Mesendoderm (in vitro differentiated cells): ENCODE measurements around the gene EPS8.
A peak's percentile ranks its signal among the peaks of the same experiment; 100 is the strongest.

Source experiments
- DNase-seq: peaks from one replicate; pipeline ENCODE4 v3.0.0; 2013
- H2AK5ac ChIP-seq: 2 replicates; pipeline ENCODE4 v1.6.1; 2013; ENCODE audit warnings: low read length, inconsistent platforms
- H2BK120ac ChIP-seq: 2 replicates; pipeline ENCODE4 v1.6.1; 2013; ENCODE audit warnings: low read depth, mild to moderate bottlenecking, low read length, moderate library complexity, mixed read lengths
- H2BK15ac ChIP-seq: replicated peaks from 2 replicates; pipeline ENCODE4 v1.6.1; 2013; ENCODE audit warnings: low read depth, mild to moderate bottlenecking, moderate library complexity
- H2BK5ac ChIP-seq: 2 replicates; pipeline ENCODE4 v1.6.1; 2013; ENCODE audit warnings: low read length, inconsistent platforms
- H3K18ac ChIP-seq: 2 replicates; pipeline ENCODE4 v1.6.1; 2013; ENCODE audit warnings: mild to moderate bottlenecking, low read length, mixed read lengths
- H3K23ac ChIP-seq: one replicate; pipeline ENCODE4 v1.6.1; 2013; ENCODE audit warnings: low read length
- H3K27ac ChIP-seq: 2 replicates; pipeline ENCODE4 v1.5.1; 2013; ENCODE audit warnings: low read depth, mild to moderate bottlenecking, inconsistent platforms, low read length, moderate library complexity
- H3K27me3 ChIP-seq: 2 replicates; pipeline ENCODE4 v1.6.1; 2013; ENCODE audit warnings: low read length, control low read depth, mild to moderate bottlenecking, inconsistent platforms; ENCODE audit not compliant: insufficient read depth, poor library complexity
- H3K36me3 ChIP-seq: 2 replicates; pipeline ENCODE4 v1.6.1; 2013; ENCODE audit warnings: low read length, inconsistent platforms; ENCODE audit not compliant: control insufficient read depth, insufficient read depth
- H3K4ac ChIP-seq: one replicate; pipeline ENCODE4 v1.6.1; 2013; ENCODE audit warnings: low read depth, mild to moderate bottlenecking, low read length, moderate library complexity
- H3K4me1 ChIP-seq: 2 replicates; pipeline ENCODE4 v1.6.1; 2013; ENCODE audit warnings: low read depth, low read length, inconsistent platforms; ENCODE audit not compliant: control insufficient read depth
- H3K4me2 ChIP-seq: 2 replicates; pipeline ENCODE4 v1.6.1; 2013; ENCODE audit warnings: low read length
- H3K4me3 ChIP-seq: 2 replicates; pipeline ENCODE4 v1.5.1; 2013; ENCODE audit warnings: mild to moderate bottlenecking, low read length
- H3K56ac ChIP-seq: one replicate; pipeline ENCODE4 v1.6.1; 2013; ENCODE audit warnings: low read length
- H3K79me1 ChIP-seq: 2 replicates; pipeline ENCODE4 v1.6.1; 2013; ENCODE audit warnings: low read length, inconsistent platforms
- H3K79me2 ChIP-seq: 2 replicates; pipeline ENCODE4 v1.6.1; 2013; ENCODE audit warnings: mild to moderate bottlenecking, low read length; ENCODE audit not compliant: control insufficient read depth, insufficient read depth
- H3K9ac ChIP-seq: 2 replicates; pipeline ENCODE4 v1.6.1; 2013; ENCODE audit warnings: low read length, inconsistent platforms
- H4K5ac ChIP-seq: one replicate; pipeline ENCODE4 v1.6.1; 2013; ENCODE audit warnings: low read length
- H4K8ac ChIP-seq: one replicate; pipeline ENCODE4 v1.6.1; 2013; ENCODE audit warnings: low read depth, mild to moderate bottlenecking, control low read depth, low read length, moderate library complexity
- WGBS: extraction: QIAGEN DNeasy Blood & Tissue Kit; methylation state at CpG from one replicate; pipeline ENCODE4 v1.1.7; 2013; ENCODE audit warnings: low lambda C conversion rate, missing lambda C conversion rate; ENCODE audit not compliant: insufficient coverage; ENCODE audit errors: extremely low coverage; 5-methylcytosine and 5-hydroxymethylcytosine counted together

The EPS8 gene

GRCh38 chr12:15596174-15596573 lies 193.0 kb downstream of the EPS8 start:
- no peaks in the 10 kb centered on the region for H3K79me1 ChIP-seq
- H3K4me3 ChIP-seq = no peak overlapping the region
- no peak overlapping the region for H4K5ac ChIP-seq
- no peak overlapping the region for H3K23ac ChIP-seq
- H3K9ac ChIP-seq = no peak overlapping the region
- H3K36me3 ChIP-seq = no peaks in the 10 kb centered on the region
- no peaks in the 10 kb centered on the region for H3K79me2 ChIP-seq
- no peak overlapping the region for H3K4ac ChIP-seq
- no CpG with 5 or more reads among the region's 5 CpGs for WGBS
- no peak overlapping the region for H2BK120ac ChIP-seq
- no peak for DNase-seq
- H3K27ac ChIP-seq = no peak overlapping the region
- no peaks in the 10 kb centered on the region for H3K27me3 ChIP-seq
- no peak overlapping the region for H3K18ac ChIP-seq
- no peak overlapping the region for H2BK5ac ChIP-seq
- no peak overlapping the region for H2AK5ac ChIP-seq
- no peak overlapping the region for H4K8ac ChIP-seq
- no peak overlapping the region for H3K4me2 ChIP-seq
- no peak overlapping the region for H3K56ac ChIP-seq
- H2BK15ac ChIP-seq = no peak overlapping the region
- H3K4me1 ChIP-seq = no peaks in the 10 kb centered on the region

GRCh38 chr12:15592934-15593333 lies 196.3 kb downstream of the EPS8 start:
- H3K79me1 ChIP-seq = no peaks in the 10 kb centered on the region
- peak; percentile 72 for DNase-seq
- no peak overlapping the region for H2BK15ac ChIP-seq
- no peak overlapping the region for H3K9ac ChIP-seq
- H3K79me2 ChIP-seq = no peaks in the 10 kb centered on the region
- no peak overlapping the region for H3K4me3 ChIP-seq
- no peak overlapping the region for H2BK120ac ChIP-seq
- H2BK5ac ChIP-seq = no peak overlapping the region
- H3K4me1 ChIP-seq = no peaks in the 10 kb centered on the region
- no peak overlapping the region for H3K23ac ChIP-seq
- no peak overlapping the region for H3K4me2 ChIP-seq
- H4K5ac ChIP-seq = no peak overlapping the region
- no peaks in the 10 kb centered on the region for H3K36me3 ChIP-seq
- no peak overlapping the region for H3K18ac ChIP-seq
- no peak overlapping the region for H3K4ac ChIP-seq
- H3K56ac ChIP-seq = no peak overlapping the region
- WGBS = no CpG with 5 or more reads among the region's 4 CpGs
- H4K8ac ChIP-seq = no peak overlapping the region
- no peaks in the 10 kb centered on the region for H3K27me3 ChIP-seq
- H2AK5ac ChIP-seq = no peak overlapping the region
- no peak overlapping the region for H3K27ac ChIP-seq

- Histone ChIP-seq H3K9ac (no peak overlapping the region), H3K4ac (no peak overlapping the region), H3K4me1 (no peaks in the 10 kb centered on the region), H3K79me1 (no peaks in the 10 kb centered on the region), H2BK5ac (no peak overlapping the region), H3K23ac (no peak overlapping the region), H2BK15ac (no peak overlapping the region), H3K27me3 (no peaks in the 10 kb centered on the region), H3K79me2 (no peaks in the 10 kb centered on the region), H4K8ac (no peak overlapping the region), H2BK120ac (no peak overlapping the region), H3K56ac (no peak overlapping the region), H3K27ac (no peak overlapping the region), H3K4me3 (no peak overlapping the region), H3K36me3 (no peaks in the 10 kb centered on the region), H3K18ac (no peak overlapping the region), H3K4me2 (no peak overlapping the region), H4K5ac (no peak overlapping the region), H2AK5ac (no peak overlapping the region)
- no CpG with 5 or more reads among the region's 5 CpGs for WGBS
- no peak for DNase-seq
Measured at GRCh38 chr12:15591811-15592210, 197.4 kb downstream of the EPS8 start.

- Histone ChIP-seq H3K36me3 (no peaks in the 10 kb centered on the region), H3K79me2 (no peaks in the 10 kb centered on the region), H2BK15ac (no peak overlapping the region), H3K79me1 (no peaks in the 10 kb centered on the region), H3K4me3 (no peak overlapping the region), H2BK120ac (no peak overlapping the region), H3K4ac (no peak overlapping the region), H3K27me3 (no peaks in the 10 kb centered on the region), H3K27ac (no peak overlapping the region), H2AK5ac (no peak overlapping the region), H3K56ac (peak overlapping the region; percentile 82), H3K4me1 (no peaks in the 10 kb centered on the region), H3K18ac (no peak overlapping the region), H4K5ac (no peak overlapping the region), H2BK5ac (no peak overlapping the region), H3K23ac (no peak overlapping the region), H4K8ac (no peak overlapping the region), H3K9ac (peak overlapping the region; percentile 36), H3K4me2 (peak overlapping the region; percentile 69)
- peak; percentile 77 for DNase-seq
- no CpG with 5 or more reads among the region's 16 CpGs for WGBS
Measured at GRCh38 chr12:15590180-15590826, 198.9 kb downstream of the EPS8 start.

DNA sequence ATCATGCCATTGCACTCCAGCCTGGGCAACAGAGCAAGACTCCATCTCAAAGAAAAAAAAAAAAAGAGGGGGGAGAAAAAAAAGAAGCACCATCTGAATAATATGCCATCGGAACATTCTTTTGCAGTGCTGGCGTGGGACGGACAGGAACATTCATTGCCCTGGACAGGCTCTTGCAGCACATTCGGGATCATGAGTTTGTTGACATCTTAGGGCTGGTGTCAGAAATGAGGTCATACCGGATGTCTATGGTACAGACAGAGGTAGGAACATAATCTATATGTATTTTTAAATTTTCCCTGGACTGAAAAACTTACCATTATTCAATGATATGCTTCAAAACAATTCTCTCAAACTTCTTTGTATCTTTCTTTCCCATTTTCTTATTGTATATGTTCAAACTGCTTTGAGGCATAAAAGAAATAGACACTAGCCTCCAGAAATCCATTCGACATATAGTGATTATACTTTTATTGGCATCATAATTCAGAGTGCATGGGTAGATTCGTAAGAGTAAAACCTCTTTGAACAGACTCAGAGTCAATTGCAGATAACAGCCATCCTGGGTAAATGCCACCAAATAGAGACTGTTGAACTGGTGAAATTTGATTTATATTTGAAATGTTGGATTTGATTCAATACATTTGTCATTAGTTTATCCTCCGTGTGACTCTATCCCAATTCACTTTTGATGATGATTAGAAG lies 199.7 kb downstream of the EPS8 start:
- Histone ChIP-seq H2BK120ac (no peak overlapping the region), H3K9ac (no peak overlapping the region), H3K4me3 (no peak overlapping the region), H2AK5ac (no peak overlapping the region), H3K4me2 (no peak overlapping the region), H3K79me2 (no peaks in the 10 kb centered on the region), H2BK15ac (no peak overlapping the region), H3K27ac (no peak overlapping the region), H2BK5ac (no peak overlapping the region), H3K23ac (no peak overlapping the region), H3K27me3 (no peaks in the 10 kb centered on the region), H3K18ac (no peak overlapping the region), H4K5ac (no peak overlapping the region), H3K4ac (no peak overlapping the region), H3K56ac (no peak overlapping the region), H3K79me1 (no peaks in the 10 kb centered on the region), H3K36me3 (no peaks in the 10 kb centered on the region), H4K8ac (no peak overlapping the region), H3K4me1 (no peaks in the 10 kb centered on the region)
- no CpG with 5 or more reads among the region's 8 CpGs for whole genome bisulfite sequencing
- DNase-seq = no peak
